ENCODE data around the gene SAMD14.

SAMD14 gene

GRCh38 chr17:50139185-50139783 is 9.3 kb upstream of the SAMD14 start:
- Histone ChIP-seq H3K9me3 (ENCODE audit: insufficient read depth, low read length, severe bottlenecking) (no peaks in the 10 kb centered on the region), H3K4me3 (ENCODE audit: low read depth in 1 of 2, low read length in 2 of 2) (no peak overlapping the region), H4K20me1 (ENCODE audit: insufficient read depth, low read length) (peaks cover 61% of the 10 kb centered on the region), H2AFZ (ENCODE audit: low read depth, low read length) (no peak overlapping the region), H3K4me2 (ENCODE audit: insufficient read depth, low read length) (no peak overlapping the region), H3K79me2 (ENCODE audit: insufficient read depth, low read length) (no peaks in the 10 kb centered on the region), H3K9ac (ENCODE audit: low read depth, low read length) (no peak overlapping the region), H3K27ac (ENCODE audit: low read length) (no peak overlapping the region; the same call in 1 of the 2 replicates), H3K4me1 (ENCODE audit: insufficient read depth, low read length) (peaks cover 20% of the 10 kb centered on the region), H3K27me3 (ENCODE audit: insufficient read depth, low read length, poor library complexity) (no peaks in the 10 kb centered on the region), H3K36me3 (ENCODE audit: insufficient read depth, low read length) (peaks cover 93% of the 10 kb centered on the region)
- DNase-seq = no peak
- TF ChIP-seq, protein P1, sequence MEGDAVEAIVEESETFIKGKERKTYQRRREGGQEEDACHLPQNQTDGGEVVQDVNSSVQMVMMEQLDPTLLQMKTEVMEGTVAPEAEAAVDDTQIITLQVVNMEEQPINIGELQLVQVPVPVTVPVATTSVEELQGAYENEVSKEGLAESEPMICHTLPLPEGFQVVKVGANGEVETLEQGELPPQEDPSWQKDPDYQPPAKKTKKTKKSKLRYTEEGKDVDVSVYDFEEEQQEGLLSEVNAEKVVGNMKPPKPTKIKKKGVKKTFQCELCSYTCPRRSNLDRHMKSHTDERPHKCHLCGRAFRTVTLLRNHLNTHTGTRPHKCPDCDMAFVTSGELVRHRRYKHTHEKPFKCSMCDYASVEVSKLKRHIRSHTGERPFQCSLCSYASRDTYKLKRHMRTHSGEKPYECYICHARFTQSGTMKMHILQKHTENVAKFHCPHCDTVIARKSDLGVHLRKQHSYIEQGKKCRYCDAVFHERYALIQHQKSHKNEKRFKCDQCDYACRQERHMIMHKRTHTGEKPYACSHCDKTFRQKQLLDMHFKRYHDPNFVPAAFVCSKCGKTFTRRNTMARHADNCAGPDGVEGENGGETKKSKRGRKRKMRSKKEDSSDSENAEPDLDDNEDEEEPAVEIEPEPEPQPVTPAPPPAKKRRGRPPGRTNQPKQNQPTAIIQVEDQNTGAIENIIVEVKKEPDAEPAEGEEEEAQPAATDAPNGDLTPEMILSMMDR (IDR thresholded peaks at IDR 0.05; ENCODE audit: borderline replicate concordance, extremely low read depth, low read length, poor library complexity, severe bottlenecking) = no peak
- TF ChIP-seq EZH2 (IDR thresholded peaks at IDR 0.05; ENCODE audit: borderline replicate concordance, low read depth, low read length, severe bottlenecking) = no peak
- no peak for ATAC-seq (ENCODE audit: insufficient read depth, low read depth)

DNA sequence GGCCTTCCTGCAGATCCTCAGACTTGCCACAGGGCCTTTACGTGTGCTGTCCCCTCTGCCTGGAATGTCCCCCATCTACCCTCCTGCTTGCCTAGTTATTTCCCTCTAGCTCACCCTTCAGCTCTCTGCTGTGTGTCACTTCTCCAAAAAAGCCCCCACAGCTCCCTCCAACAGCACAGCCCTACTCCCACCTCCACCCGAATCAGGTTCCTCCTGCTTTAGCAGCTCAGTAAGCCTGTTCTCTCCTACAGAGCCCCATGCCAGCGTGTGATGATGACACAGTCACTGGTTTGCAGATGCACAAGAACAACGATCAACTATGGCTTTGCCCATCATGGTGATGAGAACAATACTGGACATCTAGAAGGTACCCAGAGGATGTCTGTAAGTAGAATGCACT is 7.1 kb upstream of the SAMD14 start:
- TF ChIP-seq, protein P1 (IDR thresholded peaks at IDR 0.05; ENCODE audit: borderline replicate concordance, extremely low read depth, low read length, poor library complexity, severe bottlenecking) = no peak
- no peak for TF ChIP-seq EZH2 (IDR thresholded peaks at IDR 0.05; ENCODE audit: borderline replicate concordance, low read depth, low read length, severe bottlenecking)
- no peak overlapping the region for H3K4me3 ChIP-seq (ENCODE audit: low read depth in 1 of 2, low read length in 2 of 2)
- ATAC-seq (ENCODE audit: insufficient read depth, low read depth) (no peak), DNase-seq (no peak)
- peaks cover 72% of the 10 kb centered on the region for H3K36me3 ChIP-seq (ENCODE audit: insufficient read depth, low read length)
- H3K9ac ChIP-seq (ENCODE audit: low read depth, low read length) = no peak overlapping the region
- no peaks in the 10 kb centered on the region for H3K27me3 ChIP-seq (ENCODE audit: insufficient read depth, low read length, poor library complexity)
- H3K79me2 ChIP-seq (ENCODE audit: insufficient read depth, low read length) = no peaks in the 10 kb centered on the region
- peaks cover 45% of the 10 kb centered on the region for H4K20me1 ChIP-seq (ENCODE audit: insufficient read depth, low read length)
- H3K4me2 ChIP-seq (ENCODE audit: insufficient read depth, low read length) = no peak overlapping the region
- H3K9me3 ChIP-seq (ENCODE audit: insufficient read depth, low read length, severe bottlenecking) = no peaks in the 10 kb centered on the region
- no peak overlapping the region for H2AFZ ChIP-seq (ENCODE audit: low read depth, low read length)
- peaks cover 18% of the 10 kb centered on the region for H3K4me1 ChIP-seq (ENCODE audit: insufficient read depth, low read length)
- no peak overlapping the region for H3K27ac ChIP-seq (ENCODE audit: low read length)

DNA sequence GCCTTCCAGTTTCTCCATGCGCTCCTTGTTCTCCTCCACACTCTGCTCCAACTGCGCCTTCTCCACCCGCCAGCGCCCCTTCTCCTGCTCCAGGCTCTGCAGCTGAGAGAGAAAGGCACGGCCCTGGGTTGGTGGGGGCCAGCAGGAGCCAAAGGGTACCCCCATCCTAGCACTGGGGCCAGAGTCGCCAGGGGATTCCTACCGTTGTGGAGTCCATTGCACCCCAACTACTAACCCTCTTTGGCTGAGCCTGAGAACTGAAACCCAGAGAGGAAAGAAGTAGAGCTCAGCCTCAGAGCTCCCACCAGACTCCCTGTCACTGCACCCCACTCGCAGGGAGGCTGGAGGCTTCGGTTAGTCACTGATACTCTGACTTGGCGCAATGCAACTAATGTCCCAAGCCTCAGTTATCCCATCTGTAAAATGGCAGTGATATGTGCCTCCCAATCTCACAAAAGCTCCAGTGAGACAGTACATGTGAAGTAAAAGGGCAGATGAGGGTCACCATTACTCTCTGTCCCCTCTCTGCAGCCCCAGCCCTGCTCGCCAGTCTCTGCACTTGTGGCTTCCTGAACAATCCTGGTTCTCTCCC is 6.2 kb upstream of the SAMD14 start:
- Histone ChIP-seq H3K4me3 (ENCODE audit: low read depth in 1 of 2, low read length in 2 of 2) (no peak overlapping the region), H4K20me1 (ENCODE audit: insufficient read depth, low read length) (peaks cover 41% of the 10 kb centered on the region)

More for the DNA sequence above, 6.2 kb upstream of the SAMD14 start:
- Histone ChIP-seq H3K9me3 (ENCODE audit: insufficient read depth, low read length, severe bottlenecking) (no peaks in the 10 kb centered on the region), H3K4me1 (ENCODE audit: insufficient read depth, low read length) (peaks cover 13% of the 10 kb centered on the region), H3K27ac (ENCODE audit: low read length) (no peak overlapping the region), H2AFZ (ENCODE audit: low read depth, low read length) (no peak overlapping the region), H3K79me2 (ENCODE audit: insufficient read depth, low read length) (no peaks in the 10 kb centered on the region), H3K9ac (ENCODE audit: low read depth, low read length) (no peak overlapping the region), H3K36me3 (ENCODE audit: insufficient read depth, low read length) (peaks cover 67% of the 10 kb centered on the region), H3K4me2 (ENCODE audit: insufficient read depth, low read length) (no peak overlapping the region), H3K27me3 (ENCODE audit: insufficient read depth, low read length, poor library complexity) (no peaks in the 10 kb centered on the region)
- ATAC-seq (ENCODE audit: insufficient read depth, low read depth) = no peak
- DNase-seq = no peak
- no peak for TF ChIP-seq EZH2 (IDR thresholded peaks at IDR 0.05; ENCODE audit: borderline replicate concordance, low read depth, low read length, severe bottlenecking)
- TF ChIP-seq, protein P1 (IDR thresholded peaks at IDR 0.05; ENCODE audit: borderline replicate concordance, extremely low read depth, low read length, poor library complexity, severe bottlenecking) = no peak

All from DND-41 (cell line).